Measurements from ENCODE around the gene SLC23A2. TPM values are rescaled to one million over a fixed set of nuclear protein-coding genes. Genes with fewer than 3 reads are reported as not detected.
A peak's percentile ranks its signal among the peaks of the same experiment; 100 is the strongest.

The SLC23A2 gene
- total RNA-seq, 4 donors from 2014 or later: 2.6 to 3.6 (median 3.1) TPM

- TF ChIP-seq POLR2A (IDR thresholded peaks at IDR 0.05) (no peak), CTCF (IDR thresholded peaks at IDR 0.05 in 4 of 5, conservative IDR thresholded peaks at IDR 0.05 in 1 of 5) (no peak)
- in situ Hi-C loops (cut with MboI; ENCODE audit: low sequenced_read_pairs in 4 of 4): no loop called here
- peak overlapping the region; percentile 11 to 62 (median 32) for H3K27ac ChIP-seq
- no peak overlapping the region for H3K4me3 ChIP-seq
- H3K4me1 ChIP-seq: no peaks in the 10 kb centered on the region
- DNase-seq (no peak), ATAC-seq (peak; percentile 70 to 78)
- intact Hi-C loops (cut with DNase I; ENCODE audit: low total_unique reads): no loop called here
- H3K36me3 ChIP-seq: no peaks in the 10 kb centered on the region
- H3K9me3 ChIP-seq: no peaks in the 10 kb centered on the region
- peaks cover 3 to 9% (median 3%) of the 10 kb centered on the region in 3 donors for H3K27me3 ChIP-seq
Measured at GRCh38 chr20:4828830-4829513, 172.3 kb downstream of the SLC23A2 start.

- peaks cover 0 to 9% of the 10 kb centered on the region in 2 donors for H3K4me1 ChIP-seq
- H3K27ac ChIP-seq: no peak overlapping the region
- in situ Hi-C loops (cut with MboI; ENCODE audit: low sequenced_read_pairs in 4 of 4): no loop called here
- TF ChIP-seq CTCF (IDR thresholded peaks at IDR 0.05 in 4 of 5, conservative IDR thresholded peaks at IDR 0.05 in 1 of 5) (no peak), POLR2A (IDR thresholded peaks at IDR 0.05) (no peak)
- no peaks in the 10 kb centered on the region for H3K36me3 ChIP-seq
- peaks cover 10 to 20% (median 13%) of the 10 kb centered on the region in 3 donors for H3K27me3 ChIP-seq
- H3K4me3 ChIP-seq: peak overlapping the region in 1 of 4 donors; percentile 63
- intact Hi-C loops (cut with DNase I; ENCODE audit: low total_unique reads): no loop called here
- H3K9me3 ChIP-seq: no peaks in the 10 kb centered on the region
- ATAC-seq (no peak), DNase-seq (no peak)
Measured at GRCh38 chr20:4821590-4821989, 179.7 kb downstream of the SLC23A2 start.

DNA sequence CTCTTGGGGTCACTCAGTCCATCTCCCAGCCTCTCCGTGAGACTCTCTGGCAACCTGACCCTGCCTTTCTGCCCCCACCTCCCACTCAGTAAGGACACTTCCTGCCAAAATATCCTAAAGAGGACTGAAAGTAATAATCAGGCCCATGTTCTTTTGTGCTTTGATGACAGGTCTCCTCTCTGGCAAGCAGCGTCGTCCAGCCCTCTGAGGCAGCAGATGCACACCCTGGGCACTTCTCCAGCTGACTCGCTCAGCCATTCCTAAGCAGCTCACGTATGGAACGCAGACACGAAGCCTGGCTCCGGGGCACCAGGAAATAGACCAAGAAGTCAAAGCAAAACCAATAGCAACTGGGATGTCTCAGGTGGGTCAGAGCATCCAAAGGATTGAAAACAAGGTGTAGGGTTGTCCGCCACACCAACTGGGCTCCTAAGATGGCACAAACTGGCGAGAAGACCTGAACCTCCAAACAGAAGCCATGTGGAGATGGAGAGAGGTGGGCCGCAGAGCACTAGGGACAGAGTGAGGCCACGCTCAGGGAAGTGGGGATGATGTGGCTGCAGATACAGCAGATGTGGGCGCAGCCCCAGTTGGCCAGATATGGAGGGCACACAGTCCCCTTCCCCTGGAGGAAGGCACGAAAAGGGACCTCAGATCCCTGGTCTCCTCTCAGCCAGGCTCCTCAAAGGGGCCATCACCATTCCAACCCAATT, 180.3 kb downstream of the SLC23A2 start:
- intact Hi-C loops (cut with DNase I; ENCODE audit: low total_unique reads) (no loop called here), in situ Hi-C loops (cut with MboI; ENCODE audit: low sequenced_read_pairs in 4 of 4) (no loop called here)
- no peak overlapping the region for H3K4me3 ChIP-seq
- ATAC-seq: no peak
- no peak overlapping the region for H3K27ac ChIP-seq
- peaks cover 0 to 9% of the 10 kb centered on the region in 2 donors for H3K4me1 ChIP-seq
- H3K36me3 ChIP-seq: no peaks in the 10 kb centered on the region
- no peaks in the 10 kb centered on the region for H3K9me3 ChIP-seq
- peaks cover 10 to 20% (median 13%) of the 10 kb centered on the region in 3 donors for H3K27me3 ChIP-seq
- DNase-seq: no peak
- TF ChIP-seq POLR2A (IDR thresholded peaks at IDR 0.05): no peak

DNA sequence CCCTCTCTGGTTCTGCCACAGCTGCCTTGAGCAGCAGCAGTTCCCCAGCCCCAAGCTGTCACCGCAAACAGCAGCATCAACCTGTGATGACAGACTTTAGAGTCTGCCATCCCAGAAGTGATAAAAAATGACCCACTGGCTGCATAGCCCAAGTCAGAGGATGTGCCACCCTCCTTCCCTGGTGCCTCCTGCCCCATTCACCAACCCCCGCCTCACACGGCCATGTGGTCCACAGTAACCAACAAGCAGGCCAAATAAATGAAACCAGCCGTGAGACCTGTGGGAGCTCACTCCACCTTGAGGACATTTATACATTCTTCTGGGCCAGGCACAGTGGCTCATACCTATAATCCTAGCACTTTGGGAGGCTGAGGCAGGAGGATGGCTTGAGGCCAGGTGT, 181.4 kb downstream of the SLC23A2 start:
- no peak overlapping the region for H3K4me3 ChIP-seq
- peaks cover 10 to 20% (median 13%) of the 10 kb centered on the region in 3 donors for H3K27me3 ChIP-seq
- H3K27ac ChIP-seq: no peak overlapping the region
- H3K4me1 ChIP-seq: peaks cover 0 to 9% of the 10 kb centered on the region in 2 donors
- H3K9me3 ChIP-seq: no peaks in the 10 kb centered on the region
- TF ChIP-seq POLR2A (IDR thresholded peaks at IDR 0.05) (no peak), CTCF (IDR thresholded peaks at IDR 0.05 in 4 of 5, conservative IDR thresholded peaks at IDR 0.05 in 1 of 5) (no peak)
- intact Hi-C loops (cut with DNase I; ENCODE audit: low total_unique reads) (no loop called here), in situ Hi-C loops (cut with MboI; ENCODE audit: low sequenced_read_pairs in 4 of 4) (no loop called here)
- DNase-seq: no peak
- H3K36me3 ChIP-seq: no peaks in the 10 kb centered on the region
- ATAC-seq: no peak

- no peak overlapping the region for H3K27ac ChIP-seq
- no peaks in the 10 kb centered on the region for H3K36me3 ChIP-seq
- no peaks in the 10 kb centered on the region for H3K9me3 ChIP-seq
- peaks cover under 1 to 6% of the 10 kb centered on the region in 2 donors for H3K4me1 ChIP-seq
- TF ChIP-seq POLR2A (IDR thresholded peaks at IDR 0.05) (no peak), CTCF (IDR thresholded peaks at IDR 0.05 in 4 of 5, conservative IDR thresholded peaks at IDR 0.05 in 1 of 5) (no peak)
- peaks cover 4 to 8% (median 6%) of the 10 kb centered on the region in 3 donors for H3K27me3 ChIP-seq
- ATAC-seq (no peak), DNase-seq (no peak)
- no peak overlapping the region for H3K4me3 ChIP-seq
- intact Hi-C loops (cut with DNase I; ENCODE audit: low total_unique reads) (no loop called here), in situ Hi-C loops (cut with MboI; ENCODE audit: low sequenced_read_pairs in 4 of 4) (no loop called here)
Measured at GRCh38 chr20:4817230-4817671, 184.1 kb downstream of the SLC23A2 start.
